Erythroblast (primary cell): ENCODE data around the gene CLTB.

Experiments used
- GATA1 ChIP-seq: IDR thresholded peaks from 2 replicates; pipeline ENCODE4 v1.6.1; 2011; ENCODE audit warnings: low read depth, mild to moderate bottlenecking, control low read depth, low read length, moderate library complexity
- POLR2A ChIP-seq: IDR thresholded peaks from 2 replicates; pipeline ENCODE4 v1.6.1; 2011; ENCODE audit warnings: mild to moderate bottlenecking, low read length

GRCh38 chr5:176386491-176386890 is 29.8 kb downstream of the CLTB start:
- no peak for TF ChIP-seq POLR2A
- TF ChIP-seq GATA1, result no peak
